Central memory CD8-positive, alpha-beta T cell (primary cell): ENCODE results near the gene SPAG5.

Experiments used
- ATAC-seq: fragments of 150-1000 bp; cut with Tn5 transposase; replicated peaks from 2 replicates; pipeline ENCODE4 v1.10.0; 2022; ENCODE audit warnings: mild to moderate bottlenecking, moderate FRiP score, moderate number of reproducible peaks; ENCODE audit not compliant: poor library complexity, severe bottlenecking; ENCODE audit errors: extremely low read depth
- DNase-seq, 2 donors: peaks; one replicate each; pipeline ENCODE4 v3.0.0; 2021; ENCODE audit warnings: low spot score in 2 of 2
- H3K27ac Mint-ChIP-seq: one replicate; pipeline ENCODE4 v1.8.0; 2022; ENCODE audit warnings: low read depth, mild to moderate bottlenecking, moderate library complexity, mixed read lengths
- H3K27me3 Mint-ChIP-seq: one replicate; pipeline ENCODE4 v1.8.0; 2022; ENCODE audit warnings: mixed read lengths
- H3K36me3 Mint-ChIP-seq: one replicate; pipeline ENCODE4 v1.8.0; 2022; ENCODE audit warnings: mild to moderate bottlenecking, moderate library complexity, mixed read lengths; ENCODE audit not compliant: insufficient read depth
- H3K4me1 Mint-ChIP-seq: one replicate; pipeline ENCODE4 v1.8.0; 2022; ENCODE audit warnings: mixed read lengths
- H3K4me3 Mint-ChIP-seq: one replicate; pipeline ENCODE4 v1.8.0; 2022; ENCODE audit warnings: mild to moderate bottlenecking, moderate library complexity, mixed read lengths
- H3K9me3 Mint-ChIP-seq: one replicate; pipeline ENCODE4 v1.8.0; 2022; ENCODE audit warnings: mixed read lengths

The SPAG5 gene

DNA sequence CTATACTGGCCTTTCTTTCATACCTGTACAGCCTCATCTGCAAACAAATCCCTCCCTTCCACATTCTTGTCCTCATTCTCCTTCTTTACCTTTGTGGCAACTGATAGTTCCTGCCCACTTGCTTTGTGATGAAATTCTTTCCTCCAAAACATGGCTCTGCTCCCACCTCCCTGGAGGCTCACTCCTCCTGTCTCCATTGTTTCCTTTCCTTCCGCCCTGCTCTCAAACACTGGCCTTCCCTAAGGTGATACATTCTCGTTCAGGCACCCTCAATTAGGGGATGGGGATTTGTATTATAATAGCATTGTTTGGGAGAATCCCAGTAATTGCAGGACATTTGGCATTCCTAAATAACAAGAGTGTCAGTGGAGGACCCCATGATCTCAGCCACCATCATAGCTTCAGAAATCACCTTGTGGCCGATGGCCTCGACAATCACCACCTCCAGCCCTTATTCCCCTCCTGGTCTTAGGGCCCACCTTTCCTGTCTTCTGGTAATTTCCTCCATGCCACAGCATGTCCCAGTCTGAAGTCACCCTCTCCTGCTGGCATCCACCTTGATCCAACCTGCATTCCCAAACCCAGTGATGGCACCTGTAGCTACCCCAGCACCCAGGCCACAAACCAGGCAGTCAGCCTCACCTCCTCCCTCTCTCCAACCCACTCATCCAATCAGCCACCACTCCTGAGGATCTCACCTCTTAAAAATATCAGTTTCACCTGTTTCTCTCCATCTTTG, 54.3 kb downstream of the SPAG5 start:
- Mint-ChIP-seq H3K4me3 (no peak overlapping the region), H3K27ac (no peak overlapping the region), H3K36me3 (peaks cover 5% of the 10 kb centered on the region), H3K4me1 (peaks cover 22% of the 10 kb centered on the region), H3K9me3 (no peaks in the 10 kb centered on the region), H3K27me3 (no peaks in the 10 kb centered on the region)
- no peak for DNase-seq
- ATAC-seq: no peak

DNA sequence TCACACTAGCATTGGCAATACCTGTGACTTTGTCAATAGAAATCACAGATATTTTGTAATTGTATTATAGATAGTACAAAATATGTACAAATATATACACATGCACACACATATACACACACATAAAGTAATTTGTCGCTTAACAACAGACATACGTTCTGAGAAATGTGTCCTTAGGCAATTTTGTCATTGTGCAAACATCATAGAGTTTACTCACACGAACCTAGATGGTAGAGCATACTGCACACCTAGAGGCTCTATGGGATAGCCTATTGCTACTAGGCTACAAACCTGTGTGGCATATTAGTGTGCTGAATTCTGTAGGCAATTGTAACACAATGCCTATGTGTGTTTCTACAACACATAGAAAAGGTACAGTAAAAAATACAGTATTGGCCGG, 57.4 kb downstream of the SPAG5 start:
- Mint-ChIP-seq H3K4me1 (no peaks in the 10 kb centered on the region), H3K36me3 (peaks cover 2% of the 10 kb centered on the region), H3K9me3 (no peaks in the 10 kb centered on the region), H3K27ac (no peak overlapping the region), H3K4me3 (no peak overlapping the region), H3K27me3 (no peaks in the 10 kb centered on the region)
- no peak for ATAC-seq
- DNase-seq: no peak

DNA sequence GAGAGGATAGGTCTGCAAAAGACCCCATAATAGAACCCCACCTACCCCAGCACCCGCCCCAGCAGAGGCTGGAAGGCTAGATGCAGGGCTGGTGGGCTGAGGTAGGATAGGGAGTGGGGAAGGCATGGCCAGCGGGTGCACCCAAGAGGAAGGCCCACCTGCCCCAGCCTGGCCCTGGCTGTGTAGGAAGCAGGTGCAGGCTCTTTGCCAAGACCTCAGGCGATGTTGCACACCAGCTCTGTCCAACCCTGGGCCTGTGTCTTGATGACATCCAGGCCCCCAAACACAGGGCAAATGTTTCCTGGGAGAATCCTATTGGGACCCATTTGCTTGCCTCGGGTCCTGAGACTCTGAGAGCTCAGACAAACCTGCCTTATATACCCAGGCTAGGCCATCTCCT, 58.6 kb downstream of the SPAG5 start:
- H3K4me3 Mint-ChIP-seq: no peak overlapping the region
- H3K9me3 Mint-ChIP-seq: no peaks in the 10 kb centered on the region
- H3K4me1 Mint-ChIP-seq: no peaks in the 10 kb centered on the region
- peak overlapping the region; percentile 26 for H3K27ac Mint-ChIP-seq
- peaks cover 2% of the 10 kb centered on the region for H3K36me3 Mint-ChIP-seq
- no peak for DNase-seq
- no peaks in the 10 kb centered on the region for H3K27me3 Mint-ChIP-seq
- ATAC-seq: no peak

DNA sequence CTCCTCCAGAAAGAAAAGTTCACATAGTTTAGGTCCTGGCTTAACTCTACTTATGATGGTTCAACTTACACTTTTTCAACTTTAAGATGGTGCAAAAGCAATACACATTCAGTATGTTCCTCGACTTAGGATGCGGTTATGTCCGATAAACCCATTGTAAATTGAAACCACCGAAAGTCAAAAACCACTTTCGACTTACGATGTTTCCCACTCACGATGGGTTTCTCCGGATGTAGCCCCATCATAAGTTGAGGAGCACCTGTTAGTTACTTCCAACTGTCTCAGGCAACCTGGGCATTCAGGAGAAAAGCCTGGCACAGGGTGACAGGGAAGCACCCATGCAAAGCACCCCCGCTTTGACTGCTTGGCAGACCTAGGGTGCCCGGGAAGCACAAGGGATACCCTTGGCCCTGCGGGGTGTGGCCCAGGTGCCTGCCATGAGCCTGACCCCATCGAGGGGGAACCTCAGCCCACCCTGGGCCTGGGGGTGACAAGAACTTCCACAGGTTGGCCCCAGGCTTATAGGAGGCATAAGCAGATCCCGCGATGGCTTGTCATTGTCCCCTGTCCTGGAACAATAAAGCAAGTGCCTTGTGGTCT, 60.4 kb downstream of the SPAG5 start:
- no peak for ATAC-seq

DNA sequence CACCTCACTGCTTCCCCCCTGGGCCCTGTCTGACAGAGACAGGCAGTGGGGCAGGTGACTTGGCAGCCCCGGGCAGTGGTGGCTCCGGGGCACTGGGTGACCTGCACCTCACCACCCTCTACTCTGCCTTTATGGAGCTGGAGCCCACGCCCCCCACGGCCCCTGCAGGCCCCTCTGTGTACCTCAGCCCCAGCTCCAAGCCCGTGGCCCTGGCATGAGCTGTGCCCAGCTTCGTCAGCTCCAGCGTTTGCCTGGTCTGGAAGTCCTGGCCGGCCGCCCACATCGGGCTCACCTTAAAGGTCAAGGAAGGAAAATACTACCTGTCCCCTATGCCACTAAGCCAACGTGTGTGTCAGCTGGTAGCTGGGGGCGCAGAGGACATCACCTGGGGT, 61.6 kb downstream of the SPAG5 start:
- peaks cover 4% of the 10 kb centered on the region for H3K36me3 Mint-ChIP-seq
- no peak overlapping the region for H3K27ac Mint-ChIP-seq
- no peaks in the 10 kb centered on the region for H3K4me1 Mint-ChIP-seq
- ATAC-seq: no peak
- no peaks in the 10 kb centered on the region for H3K9me3 Mint-ChIP-seq
- no peaks in the 10 kb centered on the region for H3K27me3 Mint-ChIP-seq
- DNase-seq: no peak
- H3K4me3 Mint-ChIP-seq: no peak overlapping the region

More for the DNA sequence above, 60.4 kb downstream of the SPAG5 start:
- H3K4me3 Mint-ChIP-seq: no peak overlapping the region
- H3K36me3 Mint-ChIP-seq: peaks cover 2% of the 10 kb centered on the region
- H3K9me3 Mint-ChIP-seq: no peaks in the 10 kb centered on the region
- no peaks in the 10 kb centered on the region for H3K27me3 Mint-ChIP-seq
- no peak for DNase-seq
- H3K4me1 Mint-ChIP-seq: no peaks in the 10 kb centered on the region
- no peak overlapping the region for H3K27ac Mint-ChIP-seq

DNA sequence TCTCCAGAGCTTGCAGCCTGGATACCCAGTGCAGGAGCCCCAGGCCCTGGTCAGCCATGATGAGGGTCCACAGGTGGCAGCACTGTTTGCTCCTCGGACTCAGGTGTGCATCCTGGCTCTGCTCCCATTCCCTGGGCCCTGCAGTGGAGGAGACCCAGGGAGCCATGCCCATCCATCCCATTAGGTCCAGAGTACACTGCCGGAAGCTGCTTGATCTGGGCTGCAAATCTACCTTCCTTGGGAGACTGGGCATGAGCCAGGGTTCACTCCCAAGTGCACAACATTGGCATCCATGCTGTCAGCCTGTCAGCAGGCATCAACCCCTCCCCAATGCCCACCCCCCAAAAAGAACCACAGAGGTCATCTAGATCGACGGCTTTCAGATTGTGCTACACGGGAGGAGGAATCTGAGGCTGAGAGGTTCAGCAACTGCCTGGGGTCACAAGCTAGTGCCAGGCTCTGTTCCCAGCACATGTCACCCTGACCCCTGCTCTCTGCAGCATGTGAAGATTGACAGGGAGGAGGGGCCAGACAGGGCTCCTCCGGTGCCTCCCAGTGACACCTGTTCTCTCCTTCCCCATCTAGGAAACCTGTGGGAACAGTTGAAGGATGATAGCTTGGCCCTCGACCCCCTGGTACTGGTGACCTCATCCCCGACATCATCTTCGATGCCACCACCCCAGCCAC, 62.1 kb downstream of the SPAG5 start:
- H3K4me3 Mint-ChIP-seq: no peak overlapping the region
- H3K36me3 Mint-ChIP-seq: peaks cover 4% of the 10 kb centered on the region
- no peaks in the 10 kb centered on the region for H3K9me3 Mint-ChIP-seq
- peaks cover 5% of the 10 kb centered on the region for H3K27me3 Mint-ChIP-seq
- DNase-seq (no peak), ATAC-seq (no peak)
- H3K27ac Mint-ChIP-seq: no peak overlapping the region
- no peaks in the 10 kb centered on the region for H3K4me1 Mint-ChIP-seq

DNA sequence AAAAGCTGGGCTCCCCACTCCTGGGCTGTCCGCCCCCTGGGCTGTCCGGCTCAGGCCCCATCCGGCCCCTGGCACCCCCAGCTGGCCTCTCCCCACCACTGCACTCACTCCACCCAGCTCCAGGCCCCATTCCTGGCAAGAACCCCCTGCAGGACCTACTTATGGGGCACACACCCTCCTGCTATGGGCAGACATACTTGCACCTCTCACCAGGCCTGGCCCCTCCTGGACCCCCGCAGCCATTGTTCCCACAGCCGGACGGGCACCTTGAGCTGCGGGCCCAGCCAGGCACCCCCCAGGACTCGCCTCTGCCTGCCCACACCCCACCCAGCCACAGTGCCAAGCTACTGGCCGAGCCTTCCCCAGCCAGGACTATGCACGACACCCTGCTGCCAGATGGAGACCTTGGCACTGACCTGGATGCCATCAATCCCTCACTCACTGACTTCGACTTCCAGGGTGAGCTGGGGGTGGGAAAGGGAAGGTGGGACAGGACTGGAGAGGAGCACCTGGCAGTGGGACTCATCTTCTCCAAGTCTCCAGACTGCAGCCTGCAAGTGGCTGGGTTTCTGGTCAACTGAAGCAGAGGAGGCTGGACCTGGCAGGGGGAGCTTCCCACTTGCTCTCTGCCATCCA, 64.0 kb downstream of the SPAG5 start:
- no peaks in the 10 kb centered on the region for H3K9me3 Mint-ChIP-seq

DNA sequence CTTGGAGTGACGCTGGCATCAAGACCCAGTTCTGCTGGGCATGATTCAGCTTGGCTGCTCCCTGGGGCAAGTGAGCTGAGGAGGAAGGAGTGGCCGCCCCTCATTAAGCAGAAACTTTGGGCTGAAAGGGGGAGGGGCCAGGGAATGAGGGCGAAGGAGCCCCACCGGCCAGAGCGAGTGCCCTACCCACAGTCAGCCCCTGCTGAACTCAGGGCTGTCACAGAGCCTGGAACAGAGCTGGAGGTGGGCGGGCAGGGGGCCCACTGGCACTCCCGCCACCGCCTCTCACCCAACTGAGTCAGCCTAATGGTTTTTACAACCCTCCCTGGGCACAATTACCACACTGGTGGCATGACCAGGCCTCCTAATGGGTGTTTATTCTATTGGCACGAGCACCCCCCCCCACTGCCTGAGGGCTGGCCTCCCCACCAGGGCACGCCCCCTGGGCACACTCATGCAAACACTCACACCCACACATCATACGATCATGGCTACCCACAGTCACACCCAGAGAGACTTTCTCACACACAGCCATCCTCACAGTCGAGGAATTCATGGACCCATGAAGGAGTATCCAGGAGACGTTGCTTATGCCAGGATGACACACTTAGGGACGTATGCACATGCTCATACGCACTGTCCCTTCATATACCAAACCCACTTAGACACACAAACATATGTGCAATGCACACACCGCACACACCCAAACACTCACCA, 65.6 kb downstream of the SPAG5 start:
- no peak overlapping the region for H3K4me3 Mint-ChIP-seq
- H3K36me3 Mint-ChIP-seq: peaks cover 3% of the 10 kb centered on the region
- H3K9me3 Mint-ChIP-seq: no peaks in the 10 kb centered on the region
- ATAC-seq (no peak), DNase-seq (no peak)
- no peaks in the 10 kb centered on the region for H3K4me1 Mint-ChIP-seq
- no peak overlapping the region for H3K27ac Mint-ChIP-seq
- peaks cover 18% of the 10 kb centered on the region for H3K27me3 Mint-ChIP-seq

More for the DNA sequence above, 64.0 kb downstream of the SPAG5 start:
- DNase-seq (no peak), ATAC-seq (no peak)
- peaks cover 3% of the 10 kb centered on the region for H3K36me3 Mint-ChIP-seq
- no peaks in the 10 kb centered on the region for H3K4me1 Mint-ChIP-seq
- H3K4me3 Mint-ChIP-seq: no peak overlapping the region
- H3K27me3 Mint-ChIP-seq: peaks cover 18% of the 10 kb centered on the region
- no peak overlapping the region for H3K27ac Mint-ChIP-seq

DNA sequence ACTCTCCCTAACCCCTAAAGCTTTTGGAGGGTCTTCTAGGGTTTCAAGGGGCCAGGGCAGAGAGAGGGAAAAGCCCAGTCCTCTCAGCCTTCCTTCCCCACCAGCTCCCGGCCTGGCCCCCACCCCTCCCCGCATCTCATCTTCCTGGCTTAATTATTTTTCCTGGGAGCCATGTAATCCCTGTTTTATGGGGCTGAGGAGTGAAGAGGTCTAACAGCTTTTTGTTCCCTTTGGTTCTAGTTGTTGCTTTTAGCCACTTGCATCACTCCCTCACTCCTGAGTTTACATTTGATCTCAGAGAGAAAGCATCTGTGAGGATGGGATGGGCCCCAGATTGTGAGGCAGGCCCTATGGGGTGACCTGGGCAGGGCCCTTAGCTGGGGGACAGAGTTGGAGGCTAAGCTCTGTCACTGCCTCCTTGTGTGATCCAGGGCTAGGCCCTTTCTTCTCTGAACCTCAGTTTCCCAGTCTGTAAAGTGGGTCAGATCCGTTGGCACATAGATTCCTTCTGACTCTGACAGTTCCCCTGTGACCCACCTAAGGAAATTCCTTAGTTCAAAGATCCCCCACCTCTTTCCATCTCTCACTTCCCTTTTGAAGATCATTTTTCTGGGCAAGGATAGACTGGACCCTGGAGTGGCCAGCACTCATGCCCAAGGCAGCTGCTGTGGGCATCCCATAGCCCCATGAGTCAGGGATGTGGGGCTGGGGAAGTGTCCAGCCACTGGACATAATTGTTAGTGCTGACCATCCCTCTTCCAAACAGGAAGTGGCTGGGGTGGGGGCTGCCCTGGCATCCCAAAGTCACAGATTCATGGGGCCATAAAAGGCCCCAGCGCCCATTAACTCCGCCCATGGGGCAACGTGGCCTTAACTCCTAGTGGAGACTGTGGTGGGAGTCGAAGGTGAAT, 66.5 kb downstream of the SPAG5 start:
- ATAC-seq: no peak
- Mint-ChIP-seq H3K4me3 (no peak overlapping the region), H3K4me1 (no peaks in the 10 kb centered on the region), H3K36me3 (peaks cover 3% of the 10 kb centered on the region), H3K9me3 (no peaks in the 10 kb centered on the region), H3K27me3 (peaks cover 18% of the 10 kb centered on the region), H3K27ac (no peak overlapping the region)
- DNase-seq: no peak

DNA sequence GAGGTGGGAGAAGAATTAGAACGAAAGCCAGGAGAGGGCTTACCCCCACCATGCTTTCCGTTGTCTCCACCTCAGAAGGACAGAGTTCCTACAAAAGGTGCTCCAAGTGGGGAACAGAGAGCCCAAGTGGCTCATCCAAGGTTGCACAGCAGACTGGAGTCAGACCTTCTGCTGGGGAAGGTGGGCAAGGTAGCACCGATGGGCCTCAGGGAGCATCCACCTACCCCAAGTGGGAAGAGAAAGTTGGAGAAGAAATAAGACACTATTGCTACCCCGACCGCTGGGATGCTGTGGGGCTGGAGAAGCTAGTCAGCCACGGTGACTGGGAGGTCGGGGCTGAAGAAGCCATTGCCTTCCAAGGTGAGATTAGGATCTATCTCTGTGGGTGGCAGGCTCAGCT, 67.9 kb downstream of the SPAG5 start:
- H3K9me3 Mint-ChIP-seq: no peaks in the 10 kb centered on the region
- no peak for DNase-seq

DNA sequence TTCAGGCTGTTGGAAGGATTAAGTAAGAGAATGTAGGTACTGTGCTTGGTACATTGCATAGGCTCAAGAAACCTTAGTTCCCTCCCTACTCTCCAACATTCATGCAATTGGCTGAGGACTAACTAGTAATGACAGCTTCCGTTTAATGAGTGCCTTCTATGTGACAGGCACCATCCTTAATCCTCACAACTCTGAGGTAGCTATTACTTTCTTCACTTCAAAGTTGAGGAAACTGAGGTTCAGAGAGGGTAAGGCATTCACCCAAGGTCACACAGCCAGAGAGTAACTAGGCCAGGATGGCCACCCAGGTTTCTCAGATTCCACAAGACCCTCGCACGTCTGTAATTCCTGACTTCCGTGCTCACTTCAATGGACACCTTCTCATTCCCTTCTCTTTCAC, 68.6 kb downstream of the SPAG5 start:
- Mint-ChIP-seq H3K4me3 (no peak overlapping the region), H3K9me3 (no peaks in the 10 kb centered on the region), H3K27ac (no peak overlapping the region), H3K27me3 (peaks cover 18% of the 10 kb centered on the region), H3K4me1 (no peaks in the 10 kb centered on the region), H3K36me3 (peaks cover 3% of the 10 kb centered on the region)
- DNase-seq (no peak), ATAC-seq (no peak)

More for the DNA sequence above, 67.9 kb downstream of the SPAG5 start:
- Mint-ChIP-seq H3K4me1 (no peaks in the 10 kb centered on the region), H3K36me3 (peaks cover 3% of the 10 kb centered on the region), H3K27ac (no peak overlapping the region), H3K27me3 (peaks cover 18% of the 10 kb centered on the region), H3K4me3 (no peak overlapping the region)
- no peak for ATAC-seq
